Measurements from ENCODE around the gene DDR1.
"Not testable (repeated sequence)": the region's sequence is repeated elsewhere in the genome, so short reads cannot be mapped to it uniquely, and the experiment has no call there.

DDR1 gene

DNA sequence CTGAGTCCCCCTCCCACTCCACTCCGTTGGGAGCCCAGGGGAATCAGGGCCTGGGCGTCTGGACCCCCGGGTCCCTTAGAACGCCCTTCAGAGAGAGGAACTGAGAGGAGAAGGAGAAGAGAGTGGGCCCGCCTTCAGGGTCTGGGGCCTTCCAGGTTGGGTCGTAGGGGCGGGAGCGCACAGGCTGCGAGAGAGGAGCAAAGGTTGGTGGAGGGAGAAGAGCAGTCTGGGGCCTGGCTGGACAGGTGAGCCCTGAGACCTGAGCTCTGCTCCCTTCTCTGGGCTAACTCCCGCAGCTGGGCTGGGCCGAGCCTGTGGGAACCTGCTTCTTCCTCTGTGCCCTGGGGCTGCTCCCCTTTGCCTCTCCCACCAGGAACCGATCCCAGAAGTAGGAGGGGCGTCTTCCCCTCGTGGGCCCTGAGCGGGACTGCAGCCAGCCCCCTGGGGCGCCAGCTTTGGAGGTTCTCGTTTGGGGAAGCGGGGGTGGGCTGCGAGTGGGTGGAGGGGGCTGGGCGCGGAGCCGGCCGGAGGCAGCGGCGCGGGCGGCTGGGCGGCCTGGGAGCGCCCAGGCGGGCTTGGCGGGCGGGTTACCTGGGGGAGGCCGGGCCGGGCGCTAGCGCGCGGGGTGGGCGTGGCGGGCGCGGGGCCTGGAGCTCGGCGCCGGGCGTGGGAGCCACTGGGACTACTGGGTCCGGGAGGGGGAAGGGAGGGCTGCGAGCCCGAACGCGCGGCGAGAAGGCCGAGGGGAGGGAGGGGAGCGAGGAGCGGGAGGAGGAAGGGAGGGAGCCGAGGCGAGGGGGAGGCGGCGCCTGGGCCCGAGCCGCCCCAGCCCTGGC is at the start of gene DDR1:
Gene DDR1 (plus strand): TSS at position 835 of the 836 bp plus-strand sequence. CDS start 4,211 bp downstream, outside the sequence.
- peak; percentile 44 for DNase-seq

GRCh38 chr6:30834646-30835045 is 49.7 kb upstream of the DDR1 start:
- DNase-seq = no peak

- no peak for DNase-seq
Measured at GRCh38 chr6:30835576-30835975, 48.7 kb upstream of the DDR1 start.

DNA sequence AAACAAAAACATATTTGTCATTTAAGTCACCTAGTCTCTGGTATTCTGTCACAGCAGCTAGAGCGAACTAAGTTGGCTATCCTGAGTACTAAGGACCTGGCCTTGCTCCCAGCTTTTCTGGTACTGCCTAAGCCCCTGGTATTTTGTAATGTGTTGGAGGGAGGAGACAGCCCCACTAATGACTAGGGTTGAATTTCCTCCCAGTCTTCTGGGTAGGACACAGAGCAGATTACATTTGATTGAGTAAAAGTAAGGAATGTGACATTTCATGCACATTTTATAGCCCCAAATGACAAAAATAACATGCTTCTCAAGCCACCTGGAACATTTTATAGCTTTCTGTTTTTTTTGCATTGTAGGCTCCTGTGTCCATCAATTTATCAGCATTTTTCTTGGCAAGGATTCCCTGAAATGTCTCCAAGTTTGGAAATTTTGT is 47.9 kb upstream of the DDR1 start:
- DNase-seq = no peak

- DNase-seq = no peak
Measured at GRCh38 chr6:30836957-30837356, 47.4 kb upstream of the DDR1 start.

DNA sequence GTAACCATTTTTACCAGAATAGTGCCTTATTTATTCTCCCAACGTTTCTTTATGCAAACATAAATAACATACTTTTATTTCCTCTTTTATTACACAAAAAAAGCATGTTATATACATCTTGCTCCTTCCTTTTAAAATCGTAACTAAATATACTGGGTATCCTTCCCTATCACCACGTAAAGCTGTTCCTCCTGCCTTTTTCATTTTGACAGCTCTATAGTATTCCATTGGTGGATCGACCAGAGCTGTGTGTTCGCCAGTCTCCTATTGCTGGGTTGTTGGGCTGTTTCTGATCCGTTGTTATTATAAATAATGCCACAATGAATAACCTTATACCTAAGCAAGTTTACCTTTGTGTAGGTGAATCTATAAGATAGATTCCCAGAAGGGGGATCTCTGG is 46.9 kb upstream of the DDR1 start:
- DNase-seq = no peak

DNA sequence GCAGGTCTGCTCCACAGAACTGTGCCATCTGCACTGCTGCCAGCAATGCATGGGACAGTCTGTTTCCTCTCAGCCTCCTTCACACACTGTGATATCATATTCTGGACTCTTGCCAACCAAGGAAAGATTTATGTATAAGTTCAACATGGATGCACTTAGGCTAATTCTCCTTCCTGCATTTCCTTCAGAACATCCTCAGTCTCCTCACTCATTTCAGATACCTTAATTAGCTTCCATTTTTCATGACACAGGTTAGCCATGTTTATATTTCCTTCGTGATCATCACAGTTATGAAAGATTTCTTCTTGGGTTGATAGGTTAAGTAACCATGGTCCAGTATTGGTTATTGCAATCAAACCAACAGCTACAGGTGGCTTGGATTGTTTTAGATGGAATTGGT is 46.4 kb upstream of the DDR1 start:
- DNase-seq = no peak

DNA sequence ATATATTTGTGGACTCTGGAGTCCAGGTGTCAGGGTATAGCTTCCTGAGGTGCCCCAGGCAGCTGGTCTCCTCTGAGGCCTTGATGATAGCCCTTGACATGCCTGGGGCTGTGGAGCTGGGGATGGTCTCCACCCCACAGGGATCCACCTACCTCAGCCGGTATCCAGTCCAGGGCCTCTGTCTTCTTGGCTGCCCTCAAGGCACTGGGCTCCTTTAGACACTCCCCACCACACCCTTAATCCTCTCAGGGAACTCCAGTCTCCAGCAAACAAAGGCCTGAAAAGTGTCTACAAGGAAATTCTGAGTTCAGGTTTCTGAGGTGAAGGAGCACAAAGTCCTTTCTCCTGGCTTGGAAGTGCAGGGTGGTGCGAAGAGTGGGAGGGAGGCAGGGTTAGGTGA is 44.6 kb upstream of the DDR1 start:
- DNase-seq = no peak

- no peak for DNase-seq
Measured at GRCh38 chr6:30840084-30840934, 44.0 kb upstream of the DDR1 start.

DNA sequence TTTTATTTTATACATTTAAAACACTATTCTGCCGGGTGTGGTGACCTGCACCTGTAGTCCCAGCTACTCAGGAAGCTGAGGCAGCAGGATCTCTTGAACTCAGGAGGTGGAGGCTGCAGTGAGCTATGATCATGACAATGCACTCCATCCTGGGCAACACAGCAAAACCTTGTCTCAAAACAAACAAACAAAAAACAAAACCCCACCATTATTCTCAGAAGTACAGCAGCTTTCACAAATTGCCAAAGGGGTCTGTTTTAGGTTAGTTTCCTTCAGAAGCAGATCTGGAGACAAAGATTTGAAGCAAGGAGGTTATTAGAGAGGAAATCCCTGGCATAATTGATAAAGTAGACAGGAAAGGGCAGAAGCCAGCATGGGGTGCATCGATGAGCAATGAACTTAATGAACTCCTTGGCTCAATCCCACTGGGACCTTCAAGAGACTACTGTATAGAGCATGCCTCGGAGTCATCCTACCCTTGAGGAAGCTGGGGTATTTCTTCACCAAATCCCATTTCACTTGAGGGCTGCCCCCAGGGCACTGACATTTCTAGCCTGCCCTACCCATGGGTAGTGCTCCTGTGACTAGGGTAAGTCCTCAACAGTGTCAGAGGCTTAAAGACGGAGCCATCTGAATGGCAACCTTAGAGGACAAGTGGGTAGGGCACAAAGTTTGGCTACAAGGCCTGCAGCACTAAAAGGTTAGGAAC is 43.2 kb upstream of the DDR1 start:
- DNase-seq = no peak

DNA sequence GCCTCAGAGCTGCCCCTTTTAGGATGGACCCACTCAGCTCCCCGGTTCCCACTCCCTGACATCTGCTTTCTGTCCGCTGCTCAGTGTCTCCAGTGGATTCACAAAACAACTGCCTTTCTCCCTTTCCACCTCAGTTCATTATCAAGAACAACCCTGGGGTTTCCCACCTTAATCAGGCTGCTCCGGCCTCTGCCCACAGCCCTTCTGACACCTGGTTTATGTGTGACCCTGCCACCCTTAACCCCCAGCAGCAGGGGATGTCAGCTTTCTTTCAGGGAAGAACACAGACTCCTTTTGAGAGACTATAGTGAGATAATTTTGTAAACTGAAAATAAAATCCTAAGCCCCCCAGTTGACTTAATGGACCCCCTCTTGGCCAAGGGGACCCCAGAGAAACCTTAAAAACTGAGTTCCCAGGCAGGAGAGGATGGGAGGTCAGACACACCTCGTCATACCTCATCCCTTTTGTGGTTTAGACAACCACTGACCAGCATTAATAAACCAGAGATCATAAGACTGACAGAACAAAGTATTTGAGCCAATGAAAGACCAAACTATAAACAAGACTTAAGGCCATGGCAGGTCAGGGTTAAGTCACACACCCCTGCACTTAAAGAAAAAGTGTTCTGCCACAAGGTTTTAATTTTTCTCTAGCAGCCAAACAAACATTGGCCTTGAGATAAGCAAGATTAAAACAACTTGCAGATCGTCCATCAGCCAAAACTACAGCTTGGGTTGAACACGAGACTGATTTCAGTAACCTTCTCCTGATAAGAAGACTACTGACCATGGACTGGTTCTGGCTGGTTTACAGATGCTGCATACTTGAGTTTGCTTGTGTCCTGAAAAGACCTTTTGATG is 42.4 kb upstream of the DDR1 start:
- DNase-seq = no peak

DNA sequence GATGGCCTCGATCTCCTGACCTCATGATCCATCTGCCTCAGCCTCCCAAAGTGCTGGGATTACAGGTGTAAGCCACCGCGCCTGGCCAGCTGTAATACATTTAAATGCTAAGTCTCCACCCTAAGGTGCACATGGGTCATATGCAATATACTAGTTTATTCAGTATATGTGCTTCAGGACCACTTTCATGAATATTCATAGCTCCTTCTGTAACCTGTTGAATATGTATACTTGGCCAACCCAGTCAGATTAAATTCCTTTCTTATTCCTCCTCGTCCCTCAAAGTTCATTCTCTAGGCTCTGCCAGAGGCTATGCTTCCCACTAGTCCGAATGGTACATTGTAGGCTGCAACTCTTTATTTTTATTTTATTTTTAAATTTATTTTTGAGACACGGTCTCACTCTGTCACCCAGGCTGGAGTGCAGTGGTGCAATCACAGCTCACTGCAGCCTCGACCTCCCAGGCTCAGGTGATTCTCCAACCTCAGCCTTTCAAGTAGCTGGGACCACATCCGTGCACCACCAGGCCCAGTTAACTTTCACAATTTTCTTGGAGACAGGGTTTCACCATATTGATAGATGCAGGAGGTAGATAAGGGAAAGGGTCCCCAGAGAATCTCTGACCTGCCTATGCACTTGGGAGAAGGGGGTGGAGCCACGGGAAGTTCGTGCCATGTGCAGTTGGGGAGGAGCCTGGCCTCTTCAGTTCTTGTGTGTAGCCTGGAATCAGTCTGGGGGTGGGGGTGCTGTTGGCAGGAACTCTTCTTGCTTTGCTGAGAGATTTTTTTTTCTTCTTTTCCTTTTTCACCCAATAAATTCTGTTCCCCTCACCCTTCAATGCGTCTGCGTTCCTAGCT is 41.3 kb upstream of the DDR1 start:
- DNase-seq = no peak

- DNase-seq = no peak
Measured at GRCh38 chr6:30843611-30843998, 40.7 kb upstream of the DDR1 start.

DNA sequence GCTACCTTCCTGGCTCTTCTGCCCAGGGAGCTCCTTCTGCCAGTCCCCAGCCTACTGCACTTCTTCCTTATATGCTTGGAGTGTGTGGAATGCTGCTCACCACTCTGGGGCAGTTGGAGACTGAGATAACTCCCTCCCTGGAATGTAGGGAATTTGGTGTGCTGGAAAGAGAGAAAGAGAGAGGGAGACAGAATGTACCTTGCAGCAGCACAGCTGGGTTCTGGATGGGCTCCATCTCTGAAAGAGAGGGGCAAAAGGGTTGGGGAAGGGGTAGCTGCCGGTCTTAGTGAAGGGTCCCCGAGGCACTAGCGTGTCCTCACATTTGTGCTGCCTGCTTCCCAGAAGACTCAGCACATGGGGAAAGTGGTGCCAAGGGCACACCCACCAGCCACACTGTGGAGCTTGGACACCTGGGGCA is 40.2 kb upstream of the DDR1 start:
- no peak for DNase-seq

DNA sequence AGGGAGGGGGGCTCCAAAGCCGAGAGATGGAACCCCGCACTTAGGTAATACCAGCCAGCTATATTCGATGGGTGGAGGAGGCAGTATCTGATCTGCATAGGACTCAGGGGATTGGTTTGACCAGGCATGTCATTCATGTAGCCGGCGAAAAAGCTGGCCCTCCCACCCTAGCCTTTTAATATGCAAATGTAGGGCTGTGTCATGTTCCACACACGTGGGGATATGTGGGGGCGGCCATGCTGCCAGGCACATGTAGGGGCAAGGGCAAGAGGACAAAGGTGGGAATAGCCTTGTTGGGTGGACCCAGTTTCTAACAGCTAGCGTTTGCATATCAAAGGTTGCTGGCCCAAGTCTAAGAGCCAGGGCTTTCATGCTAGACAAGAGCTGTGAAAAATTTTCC is 39.1 kb upstream of the DDR1 start:
- DNase-seq = no peak

DNA sequence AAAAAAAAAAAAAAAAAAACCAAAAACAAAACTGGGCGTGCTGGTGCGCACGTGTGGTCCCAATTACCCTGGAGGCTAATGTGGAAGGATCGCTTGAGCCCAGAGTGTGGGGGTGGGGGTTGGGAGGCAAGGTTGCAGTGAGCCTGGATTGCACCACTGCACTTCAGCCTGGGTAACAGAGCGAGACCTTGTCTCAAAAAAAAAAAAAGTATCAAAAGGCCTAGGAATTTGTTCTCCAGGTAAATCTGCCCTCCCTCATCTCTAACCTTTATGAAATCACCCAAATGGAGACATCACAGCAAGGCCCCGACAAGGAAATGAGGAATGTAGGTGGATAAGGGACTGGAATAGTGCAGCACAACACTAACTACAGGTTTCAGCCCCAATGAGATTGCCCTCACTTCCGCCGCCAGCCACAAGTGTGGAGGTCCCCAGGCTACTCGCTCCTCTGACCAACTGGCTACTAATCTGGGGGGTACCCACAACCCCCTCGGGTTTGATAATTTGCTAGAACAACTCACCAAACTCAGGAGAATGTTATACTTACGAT is 36.8 kb upstream of the DDR1 start:
- DNase-seq = no peak

- DNase-seq = no peak
Measured at GRCh38 chr6:30847971-30848436, 36.3 kb upstream of the DDR1 start.

- DNase-seq = no peak
Measured at GRCh38 chr6:30849903-30850651, 34.2 kb upstream of the DDR1 start.

DNA sequence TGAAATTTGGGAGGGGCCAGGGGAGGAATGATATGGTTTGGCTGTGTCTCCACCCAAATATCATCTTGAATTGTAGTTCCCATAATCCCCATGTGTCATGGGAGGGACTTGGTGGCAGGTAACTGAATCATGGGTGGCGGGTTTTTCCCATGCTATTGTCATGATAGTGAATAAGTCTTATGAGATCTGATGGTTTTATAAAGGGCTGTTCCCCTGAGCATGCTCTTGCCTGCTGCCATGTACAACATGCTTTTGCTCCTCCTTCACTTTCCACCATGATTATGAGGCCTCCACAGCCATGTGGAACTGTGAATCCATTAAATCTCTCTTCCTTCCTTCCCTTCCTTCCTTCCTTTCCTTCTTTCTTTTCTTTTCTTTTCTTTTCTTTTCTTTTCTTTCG is 31.9 kb upstream of the DDR1 start:
- not testable (repeated sequence) for DNase-seq

Measured in stimulated activated naive CD4-positive, alpha-beta T cell treated with Interleukin-2 at 50 U/mL for 16 hours (primary cell).